22Rv1 (cell line): ENCODE measurements around the gene TAOK2.
"Not testable (repeated sequence)": the region's sequence is repeated elsewhere in the genome, so short reads cannot be mapped to it uniquely, and the experiment has no call there.

Experiments used
- H3K27ac ChIP-seq: fragments of 450-650 bp; 2 replicates; pipeline ENCODE4 v1.5.1; 2017
- ZFX ChIP-seq: fragments of 450-650 bp; IDR thresholded peaks from 2 replicates; pipeline ENCODE4 v1.6.1; 2017; ENCODE audit warnings: antibody characterized with exemption, borderline replicate concordance
- TF ChIP-seq, protein P1 (sequence below): fragments of 450-650 bp; IDR thresholded peaks from 2 replicates; pipeline ENCODE4 v1.5.1; 2017; ENCODE audit warnings: mild to moderate bottlenecking

The TAOK2 gene

DNA sequence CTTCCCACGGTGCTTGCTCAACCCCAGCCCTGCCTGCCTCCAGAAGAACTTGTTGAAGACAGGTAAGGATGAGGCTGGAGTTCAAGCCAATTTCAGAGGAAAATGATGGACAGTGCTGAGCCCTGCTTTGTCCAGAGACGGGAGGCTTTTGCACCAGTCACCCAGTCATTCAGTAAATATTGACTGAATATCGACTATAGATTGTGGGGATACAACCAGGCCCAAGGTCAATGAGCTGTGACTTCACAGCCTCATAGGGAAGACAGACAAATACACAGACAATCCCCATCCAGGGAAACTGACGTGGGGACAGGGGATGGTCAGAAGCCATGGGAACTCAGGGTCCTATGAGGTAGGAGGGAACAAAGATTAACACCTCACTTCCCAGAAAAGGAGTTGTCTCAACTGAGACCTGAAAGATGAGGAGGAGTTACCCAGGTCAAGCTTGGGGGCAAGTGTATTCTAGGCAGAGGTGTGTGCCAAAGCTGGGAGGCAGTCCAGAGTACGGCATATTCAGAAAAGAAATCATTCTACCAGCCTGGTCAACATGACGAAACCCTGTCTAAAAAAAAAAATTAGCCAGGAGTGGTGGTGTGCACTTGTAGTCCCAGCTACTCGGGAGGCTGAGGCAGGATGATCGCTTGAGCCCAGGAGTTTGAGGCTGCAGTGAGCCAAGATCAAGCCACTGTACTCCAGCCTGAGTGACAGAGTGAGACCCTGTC is 43.0 kb downstream of the TAOK2 start:
- H3K27ac ChIP-seq, result no peak overlapping the region
- no peak for TF ChIP-seq ZFX
- TF ChIP-seq, protein P1, sequence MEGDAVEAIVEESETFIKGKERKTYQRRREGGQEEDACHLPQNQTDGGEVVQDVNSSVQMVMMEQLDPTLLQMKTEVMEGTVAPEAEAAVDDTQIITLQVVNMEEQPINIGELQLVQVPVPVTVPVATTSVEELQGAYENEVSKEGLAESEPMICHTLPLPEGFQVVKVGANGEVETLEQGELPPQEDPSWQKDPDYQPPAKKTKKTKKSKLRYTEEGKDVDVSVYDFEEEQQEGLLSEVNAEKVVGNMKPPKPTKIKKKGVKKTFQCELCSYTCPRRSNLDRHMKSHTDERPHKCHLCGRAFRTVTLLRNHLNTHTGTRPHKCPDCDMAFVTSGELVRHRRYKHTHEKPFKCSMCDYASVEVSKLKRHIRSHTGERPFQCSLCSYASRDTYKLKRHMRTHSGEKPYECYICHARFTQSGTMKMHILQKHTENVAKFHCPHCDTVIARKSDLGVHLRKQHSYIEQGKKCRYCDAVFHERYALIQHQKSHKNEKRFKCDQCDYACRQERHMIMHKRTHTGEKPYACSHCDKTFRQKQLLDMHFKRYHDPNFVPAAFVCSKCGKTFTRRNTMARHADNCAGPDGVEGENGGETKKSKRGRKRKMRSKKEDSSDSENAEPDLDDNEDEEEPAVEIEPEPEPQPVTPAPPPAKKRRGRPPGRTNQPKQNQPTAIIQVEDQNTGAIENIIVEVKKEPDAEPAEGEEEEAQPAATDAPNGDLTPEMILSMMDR, result no peak

GRCh38 chr16:30017277-30017656 is 43.6 kb downstream of the TAOK2 start:
- TF ChIP-seq, protein P1, result no peak
- TF ChIP-seq ZFX, result no peak
- H3K27ac ChIP-seq, result no peak overlapping the region

- not testable (repeated sequence) for H3K27ac ChIP-seq
Observed at GRCh38 chr16:30017937-30018336, 44.3 kb downstream of the TAOK2 start.

DNA sequence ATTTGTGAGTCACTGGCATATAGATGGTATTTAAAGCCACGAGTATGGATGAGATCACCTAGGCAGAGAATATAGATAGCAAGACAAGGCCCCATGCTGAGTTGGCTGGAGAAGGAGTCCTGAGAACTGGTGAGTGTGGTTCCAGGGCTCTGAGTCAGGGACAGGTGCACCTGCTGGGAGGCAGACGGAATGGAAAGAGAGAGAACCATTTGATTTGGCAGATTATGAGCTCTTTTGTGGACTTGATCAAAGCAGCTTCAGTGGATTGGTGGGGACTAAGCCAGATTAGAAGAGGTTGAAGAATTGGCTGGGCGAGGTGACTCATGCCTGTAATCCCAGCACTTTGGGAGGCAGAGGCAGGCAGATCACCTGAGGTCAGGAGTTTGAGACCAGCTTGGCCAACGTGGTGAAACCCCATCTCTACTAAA is 45.1 kb downstream of the TAOK2 start:
- TF ChIP-seq, protein P1, result no peak
- no peak for TF ChIP-seq ZFX

GRCh38 chr16:30022887-30023286 is 49.2 kb downstream of the TAOK2 start, which contains the start of gene C16orf92:
Gene C16orf92 (plus strand): TSS chr16:30023198. CDS start chr16:30023341, 143 bp downstream.
- no peak within 1 kb of the TSS; the same call in 1 of the 2 replicates for H3K27ac ChIP-seq
- TF ChIP-seq ZFX, result no peak
- TF ChIP-seq, protein P1, result no peak

More for the DNA sequence above, 45.1 kb downstream of the TAOK2 start:
- H3K27ac ChIP-seq, result no peak overlapping the region

DNA sequence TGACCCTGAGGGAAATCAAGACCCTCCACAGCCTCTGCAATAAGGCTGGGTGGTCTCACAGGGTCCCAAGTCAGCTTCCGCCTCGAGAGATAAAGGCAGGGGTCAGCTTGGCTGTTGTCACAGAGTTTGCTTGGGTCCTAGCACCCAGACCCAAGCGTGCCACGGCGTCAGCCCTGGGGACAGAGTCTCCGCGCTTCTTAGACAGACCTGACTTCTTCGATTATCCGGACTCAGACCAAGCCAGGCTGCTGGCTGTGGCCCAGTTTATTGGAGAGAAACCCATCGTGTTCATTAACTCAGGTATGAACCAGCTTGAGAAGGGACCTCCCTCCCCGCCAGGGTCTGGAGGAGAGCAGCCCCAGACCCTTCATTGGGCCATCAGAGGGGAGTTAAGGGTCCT is 49.9 kb downstream of the TAOK2 start:
- TF ChIP-seq ZFX, result no peak
- TF ChIP-seq, protein P1, result no peak
- no peak overlapping the region for H3K27ac ChIP-seq

GRCh38 chr16:30024451-30024850 is 50.8 kb downstream of the TAOK2 start:
- TF ChIP-seq, protein P1, result no peak
- no peak for TF ChIP-seq ZFX
- H3K27ac ChIP-seq, result no peak overlapping the region

GRCh38 chr16:30025156-30025555 is 51.5 kb downstream of the TAOK2 start:
- TF ChIP-seq, protein P1, result no peak
- no peak for TF ChIP-seq ZFX
- H3K27ac ChIP-seq, result no peak overlapping the region
